Adrenal gland (tissue), 12 donors: ENCODE data around the gene AMY2A. TPM values are rescaled to one million over a fixed set of nuclear protein-coding genes. Genes with fewer than 3 reads are reported as not detected.
"Not testable (repeated sequence)": the region's sequence is repeated elsewhere in the genome, so short reads cannot be mapped to it uniquely, and the experiment has no call there.

Source experiments
- DNase-seq, 7 donors: peaks; one replicate each; pipeline ENCODE4 v3.0.0-alpha.2; 2019 to 2020
- H3K27ac ChIP-seq, 5 donors: fragments of 200-600 bp; sonication (generic) in 4 of 5; 1 replicate in 3 of 5; 2 replicates in 2 of 5; pipeline versions ENCODE4 v1.5.1 to v1.8.0; 2016 to 2020; ENCODE audit warnings: mild to moderate bottlenecking in 1 of 5
- H3K27me3 ChIP-seq: fragments of 200-600 bp; 2 replicates; pipeline ENCODE4 v1.8.0; 2021
- H3K36me3 ChIP-seq, 2 donors: fragments of 200-600 bp; replicated peaks in 1 of 2; 1 replicate in 1 of 2; 2 replicates in 1 of 2; pipeline versions ENCODE4 v1.5.1 to v1.8.0; 2018 to 2022
- H3K4me1 ChIP-seq, 2 donors: fragments of 200-600 bp; replicated peaks in 1 of 2; 1 replicate in 1 of 2; 2 replicates in 1 of 2; pipeline versions ENCODE4 v1.5.1 to v1.8.0; 2018 to 2021
- H3K4me3 ChIP-seq, 4 donors: fragments of 200-600 bp; sonication (generic) in 3 of 4; one replicate each; pipeline ENCODE4 v1.5.1; 2016 to 2018
- H3K9me3 ChIP-seq, 3 donors: fragments of 200-600 bp; sonication (generic) in 1 of 3; replicated peaks in 1 of 3; 1 replicate in 2 of 3; 2 replicates in 1 of 3; pipeline versions ENCODE4 v1.5.1 to v1.8.0; 2016 to 2021
- POLR2A ChIP-seq, 2 donors: fragments of 450-650 bp; IDR thresholded peaks; one replicate each; pipeline ENCODE4 v1.6.1; 2017; ENCODE audit warnings: antibody characterized with exemption in 2 of 2, mild to moderate bottlenecking in 2 of 2, moderate library complexity in 1 of 2
- WGBS, 4 donors: extraction: QIAGEN DNeasy Blood & Tissue Kit in 2 of 4; methylation state at CpG; one replicate each; pipeline versions ENCODE4 v1.1.5 to v1.1.7; 2013 to 2017; 5-methylcytosine and 5-hydroxymethylcytosine counted together
- intact Hi-C, 2 donors: fragments of 100-400 bp; cut with DNase I; formaldehyde crosslinking; loops; one replicate each; pipeline versions ENCODE4 v1.14.1 to v1.15.0; 2022 to 2023
- polyA plus RNA-seq, 3 donors: library from polyadenylated mRNA; stranded (reverse); fragments of 200-250 nt in 2 of 3; fragments of 350-450 nt in 1 of 3; fragmentation: Illumina TruSeq in 1 of 3; extraction: RNeasy Lipid Tissue Mini Kit (QIAGEN cat#74804) in 1 of 3; gene quantifications; one replicate each; pipeline ENCODE4 v1.2.3, GENCODE V29; 2013 to 2014
- total RNA-seq, 9 donors: library from RNA; depleted of rRNA in 4 of 9; stranded (reverse); fragments of >200 nt in 4 of 9; fragments of 120-200 nt in 1 of 9; fragmentation: NEBNext Ultra II Directional in 1 of 9; extraction: Animal tissue kit (Norgen Biotek cat#: 25700) in 1 of 9; gene quantifications; one replicate each; pipeline versions ENCODE4 v1.1.0 to v1.2.4, GENCODE V29; 2013 to 2023
- TF ChIP-seq, protein P1 (sequence below), 6 experiments: fragments of 450-650 bp in 4 of 6; fragments of 200-600 bp in 2 of 6; sonication (generic) in 1 of 6; IDR thresholded peaks; 1 replicate in 5 of 6; 2 replicates in 1 of 6; pipeline versions ENCODE4 v1.5.1 to v1.8.0; 2016 to 2021; ENCODE audit warnings: antibody characterized with exemption in 6 of 6, mild to moderate bottlenecking in 2 of 6, moderate library complexity in 1 of 6
- donor health status: healthy with polysubstance abuse.
- donor health status: Bipolar disorder and iron deficiency.
- donor health status: DM: yes; HTN: yes; CAD: no.
- donor health status: DM: no; HTN: no; CAD: no.
- donor health status: DM: no; HTN: no; CAD: no.
- donor health status: DM: yes; HTN: yes; CAD: no.

AMY2A gene
- total and polyA plus RNA-seq, 12 donors: 0.17 to 0.74 (median 0.31) TPM; not detected in 6

DNA sequence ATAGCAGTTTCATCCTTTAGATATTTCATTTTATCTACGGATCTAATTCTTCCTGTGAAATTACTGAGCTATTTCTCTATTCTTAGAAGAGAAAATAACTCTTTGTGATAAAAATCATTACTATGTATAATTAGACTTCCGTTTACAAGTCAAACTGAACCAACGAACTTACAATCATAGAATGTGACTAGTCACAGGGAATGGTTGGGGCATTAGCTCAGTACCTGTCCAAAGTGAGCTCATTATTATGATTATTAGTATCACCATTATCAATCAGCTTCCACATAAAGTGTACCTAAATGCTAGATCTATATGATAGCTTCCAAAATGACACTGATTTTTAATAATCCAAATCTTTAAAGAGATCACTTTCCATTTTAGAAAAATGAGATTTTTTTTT, 33.3 kb upstream of the AMY2A start:
- intact Hi-C loops: no loop called here
- DNase-seq: no peak
- WGBS, 4 donors: 76 to 88% (median 82%) methylated on average over 3 of the region's 3 CpGs
- H3K4me1 ChIP-seq: no peaks in the 10 kb centered on the region
- TF ChIP-seq POLR2A (IDR thresholded peaks at IDR 0.05): no peak
- TF ChIP-seq, protein P1, sequence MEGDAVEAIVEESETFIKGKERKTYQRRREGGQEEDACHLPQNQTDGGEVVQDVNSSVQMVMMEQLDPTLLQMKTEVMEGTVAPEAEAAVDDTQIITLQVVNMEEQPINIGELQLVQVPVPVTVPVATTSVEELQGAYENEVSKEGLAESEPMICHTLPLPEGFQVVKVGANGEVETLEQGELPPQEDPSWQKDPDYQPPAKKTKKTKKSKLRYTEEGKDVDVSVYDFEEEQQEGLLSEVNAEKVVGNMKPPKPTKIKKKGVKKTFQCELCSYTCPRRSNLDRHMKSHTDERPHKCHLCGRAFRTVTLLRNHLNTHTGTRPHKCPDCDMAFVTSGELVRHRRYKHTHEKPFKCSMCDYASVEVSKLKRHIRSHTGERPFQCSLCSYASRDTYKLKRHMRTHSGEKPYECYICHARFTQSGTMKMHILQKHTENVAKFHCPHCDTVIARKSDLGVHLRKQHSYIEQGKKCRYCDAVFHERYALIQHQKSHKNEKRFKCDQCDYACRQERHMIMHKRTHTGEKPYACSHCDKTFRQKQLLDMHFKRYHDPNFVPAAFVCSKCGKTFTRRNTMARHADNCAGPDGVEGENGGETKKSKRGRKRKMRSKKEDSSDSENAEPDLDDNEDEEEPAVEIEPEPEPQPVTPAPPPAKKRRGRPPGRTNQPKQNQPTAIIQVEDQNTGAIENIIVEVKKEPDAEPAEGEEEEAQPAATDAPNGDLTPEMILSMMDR (IDR thresholded peaks at IDR 0.05): no peak
- no peaks in the 10 kb centered on the region for H3K27me3 ChIP-seq
- no peaks in the 10 kb centered on the region for H3K36me3 ChIP-seq
- H3K27ac ChIP-seq: no peak overlapping the region
- H3K9me3 ChIP-seq: no peaks in the 10 kb centered on the region
- no peak overlapping the region for H3K4me3 ChIP-seq

DNA sequence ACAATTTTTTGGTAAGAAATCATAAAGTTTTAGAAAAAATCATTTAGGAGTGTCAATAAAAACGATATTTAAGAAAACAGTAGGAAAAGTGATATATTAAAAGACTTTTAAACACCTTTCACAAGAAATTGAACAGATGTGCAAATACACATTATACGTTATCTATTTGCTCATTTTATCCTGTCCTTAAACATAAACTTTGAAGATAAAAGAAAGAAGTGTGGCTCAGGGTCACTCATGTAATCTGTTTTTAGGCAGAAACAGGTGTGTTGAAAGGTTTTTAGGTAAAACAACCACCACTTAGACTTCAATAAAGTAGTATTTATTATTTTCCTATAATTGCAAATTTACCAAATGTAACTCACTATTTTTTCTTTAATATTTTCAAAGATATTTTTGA, 32.7 kb upstream of the AMY2A start:
- DNase-seq: no peak
- H3K36me3 ChIP-seq: no peaks in the 10 kb centered on the region
- H3K27ac ChIP-seq: no peak overlapping the region
- intact Hi-C loops: no loop called here
- no peaks in the 10 kb centered on the region for H3K27me3 ChIP-seq
- no peaks in the 10 kb centered on the region for H3K4me1 ChIP-seq
- 66 to 80% (median 71%) methylated on average over 2 of the region's 2 CpGs for WGBS, 4 donors
- TF ChIP-seq, protein P1 (IDR thresholded peaks at IDR 0.05): no peak
- no peak for TF ChIP-seq POLR2A (IDR thresholded peaks at IDR 0.05)
- no peak overlapping the region for H3K4me3 ChIP-seq
- no peaks in the 10 kb centered on the region for H3K9me3 ChIP-seq

DNA sequence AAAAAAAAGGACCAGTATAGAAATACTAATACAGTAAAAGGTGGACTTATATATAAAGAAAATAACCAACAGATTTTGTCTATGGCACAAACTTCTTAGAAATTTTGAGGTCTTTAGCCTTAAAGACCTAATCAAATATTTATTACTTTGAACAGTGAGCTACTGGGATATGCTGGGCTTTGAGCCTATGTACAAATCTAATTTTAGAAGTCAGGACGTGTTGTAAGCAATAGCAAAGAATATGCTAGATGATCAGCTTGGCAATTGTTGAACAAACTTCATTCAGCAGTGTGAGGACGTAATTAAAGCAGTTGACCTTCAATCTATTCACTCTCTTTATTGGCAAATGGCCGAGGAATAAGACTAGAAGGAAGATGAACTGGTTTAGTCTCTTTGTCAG, 14.5 kb upstream of the AMY2A start:
- H3K4me3 ChIP-seq, H3K9me3 ChIP-seq, H3K27me3 ChIP-seq, H3K4me1 ChIP-seq, intact Hi-C loops, H3K27ac ChIP-seq, DNase-seq, H3K36me3 ChIP-seq: not testable (repeated sequence)
- WGBS, 4 donors: no CpG with 5 or more reads among the region's 3 CpGs

DNA sequence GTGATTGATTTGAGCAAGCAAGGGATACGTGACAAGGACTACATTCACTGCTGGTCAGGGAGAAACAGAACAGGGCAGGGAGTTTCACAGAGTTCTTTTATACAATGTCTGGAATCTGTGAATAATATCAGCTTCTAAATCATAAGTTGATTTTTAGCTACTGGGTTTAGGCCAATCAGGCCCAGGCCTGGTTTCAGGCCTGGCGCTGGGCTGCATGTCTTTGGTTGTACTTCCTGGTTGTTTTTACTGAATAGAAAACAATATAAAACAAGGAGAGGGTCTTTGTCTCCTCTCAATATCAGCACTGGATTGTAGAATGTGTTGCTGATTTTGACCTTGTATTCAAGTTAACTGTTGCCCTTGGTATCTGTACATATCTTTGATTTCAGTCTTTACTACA, 865 bp upstream of the AMY2A start:
- intact Hi-C loops: no loop called here
- WGBS, 4 donors: 90 to 93% (median 90%) methylated on average over 2 of the region's 2 CpGs
- H3K4me3 ChIP-seq: no peak overlapping the region
- H3K36me3 ChIP-seq: no peaks in the 10 kb centered on the region
- no peaks in the 10 kb centered on the region for H3K4me1 ChIP-seq
- H3K27ac ChIP-seq: no peak overlapping the region
- TF ChIP-seq POLR2A (IDR thresholded peaks at IDR 0.05): no peak
- TF ChIP-seq, protein P1 (IDR thresholded peaks at IDR 0.05): no peak
- DNase-seq: no peak
- H3K27me3 ChIP-seq: no peaks in the 10 kb centered on the region
- H3K9me3 ChIP-seq: no peaks in the 10 kb centered on the region

DNA sequence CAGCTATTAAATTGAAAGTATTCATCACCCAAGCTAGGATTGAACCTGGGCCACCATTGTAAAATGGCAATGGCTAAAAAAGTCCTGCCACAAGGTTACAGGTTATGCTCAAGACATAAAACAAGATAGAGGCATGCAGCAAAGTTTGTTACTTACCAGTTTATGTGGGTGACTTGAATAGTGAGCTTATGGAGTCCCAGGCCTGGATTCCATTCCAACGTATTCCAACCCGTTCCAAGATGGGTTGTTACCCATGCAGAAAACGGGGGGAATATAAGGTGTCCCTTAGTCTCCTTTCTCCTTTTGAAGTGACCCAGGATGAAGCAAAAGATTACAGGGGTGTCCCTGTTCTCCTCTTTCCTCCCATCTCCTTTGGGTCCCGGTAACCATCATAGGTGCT, 10.2 kb downstream of the AMY2A start:
- H3K27ac ChIP-seq, H3K36me3 ChIP-seq, H3K4me1 ChIP-seq, intact Hi-C loops, H3K9me3 ChIP-seq, DNase-seq, H3K27me3 ChIP-seq, H3K4me3 ChIP-seq: not testable (repeated sequence)
- 70 to 83% (median 76%) methylated on average over 3 of the region's 4 CpGs for WGBS, 4 donors

DNA sequence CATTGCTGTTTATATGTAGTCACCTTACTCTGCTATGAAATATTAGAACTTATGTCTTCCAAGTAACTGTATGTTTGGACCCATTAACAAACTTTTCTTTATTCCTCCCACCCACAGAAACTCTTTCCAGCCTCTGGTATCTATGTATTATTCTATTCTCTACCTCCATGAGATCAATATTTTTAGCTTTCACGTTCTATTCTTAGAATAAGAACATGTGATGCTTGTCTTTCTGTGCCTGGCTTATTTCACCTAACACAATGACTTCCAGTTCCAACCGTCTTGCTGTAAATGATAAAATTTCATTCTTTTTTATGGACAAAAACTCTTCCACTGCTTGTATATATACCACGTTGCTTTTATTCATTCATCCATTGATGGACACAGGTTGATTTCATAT, 24.0 kb downstream of the AMY2A start:
- H3K27me3 ChIP-seq, intact Hi-C loops, H3K36me3 ChIP-seq, DNase-seq, H3K27ac ChIP-seq, H3K9me3 ChIP-seq, H3K4me1 ChIP-seq, H3K4me3 ChIP-seq: not testable (repeated sequence)
- no CpG with 5 or more reads among the region's 3 CpGs for WGBS, 4 donors

DNA sequence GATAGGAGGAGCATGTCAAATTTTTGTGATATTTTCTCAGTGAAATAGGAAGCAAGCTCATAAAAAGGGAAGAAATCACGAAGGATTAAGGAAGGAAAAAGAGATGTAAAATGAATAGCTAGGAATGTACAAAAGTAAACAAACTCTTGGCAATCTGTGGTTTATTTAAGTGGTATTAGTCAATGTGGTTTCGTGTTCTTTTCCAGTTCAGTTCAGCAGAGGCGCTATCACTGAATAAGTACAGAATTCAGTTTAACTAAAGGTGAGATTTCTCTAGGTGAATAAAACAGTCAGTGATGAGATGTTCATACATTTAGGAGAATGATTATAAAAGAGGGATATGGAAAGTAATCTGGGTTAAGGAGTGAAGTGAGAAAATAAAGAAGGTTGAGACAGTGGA, 26.7 kb downstream of the AMY2A start:
- intact Hi-C loops, H3K9me3 ChIP-seq, DNase-seq, H3K27me3 ChIP-seq, H3K27ac ChIP-seq, H3K36me3 ChIP-seq, H3K4me3 ChIP-seq, H3K4me1 ChIP-seq: not testable (repeated sequence)
- WGBS, 4 donors: no CpG with 5 or more reads among the region's 3 CpGs

DNA sequence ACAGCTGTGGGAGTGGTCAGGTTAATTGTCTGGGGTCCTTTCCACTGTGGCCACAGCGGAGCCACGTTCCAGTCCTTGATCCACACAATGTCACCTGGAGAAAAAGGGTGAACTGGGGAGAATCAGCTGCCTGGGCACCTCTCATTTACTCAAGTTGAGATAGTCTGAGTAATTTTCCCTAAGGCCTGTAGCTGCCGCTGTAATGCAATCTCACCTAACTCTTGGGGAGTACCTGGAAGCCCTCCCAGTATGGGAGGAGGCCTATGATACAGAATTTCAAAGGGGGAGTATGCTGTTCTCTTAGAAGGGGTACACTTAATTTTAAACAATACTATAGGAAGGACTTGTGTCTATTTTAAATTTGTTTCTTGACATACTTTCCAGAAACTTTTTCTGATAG, 33.1 kb downstream of the AMY2A start:
- H3K4me3 ChIP-seq, H3K4me1 ChIP-seq, H3K27ac ChIP-seq, H3K27me3 ChIP-seq, H3K36me3 ChIP-seq, DNase-seq, H3K9me3 ChIP-seq, intact Hi-C loops: not testable (repeated sequence)
- WGBS, 4 donors: no CpG with 5 or more reads among the region's 3 CpGs

DNA sequence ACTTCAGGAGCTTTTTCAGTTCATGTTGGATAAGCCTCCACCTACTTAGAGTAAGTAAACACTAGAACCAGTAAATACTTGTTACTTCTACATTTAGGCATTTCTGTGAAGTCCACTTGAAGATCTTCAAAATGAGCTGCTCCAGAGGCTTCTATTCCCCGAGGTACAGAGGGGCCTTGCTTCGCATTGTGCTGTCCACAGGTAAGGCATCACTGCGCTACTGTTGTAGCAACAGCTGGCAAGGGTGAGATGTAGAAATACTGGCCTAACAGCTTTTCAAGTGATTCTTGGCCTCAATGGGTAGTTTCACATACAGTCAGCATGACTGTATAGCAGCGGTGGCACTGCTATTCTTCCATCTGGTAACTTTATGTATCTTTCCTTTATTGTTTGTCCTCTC, 33.7 kb downstream of the AMY2A start:
- not testable (repeated sequence) for H3K27me3 ChIP-seq

More for the DNA sequence above, 33.7 kb downstream of the AMY2A start:
- H3K27ac ChIP-seq, intact Hi-C loops, DNase-seq, H3K36me3 ChIP-seq, H3K4me1 ChIP-seq, H3K9me3 ChIP-seq, H3K4me3 ChIP-seq: not testable (repeated sequence)
- WGBS, 4 donors: no CpG with 5 or more reads among the region's 4 CpGs
